Measurements from ENCODE around the gene COQ4.
"Not testable (repeated sequence)": the region's sequence is repeated elsewhere in the genome, so short reads cannot be mapped to it uniquely, and the experiment has no call there.

COQ4 gene

GRCh38 chr9:128322404-128323211 lies at the start of gene COQ4, which contains the start of gene TRUB2:
Gene COQ4, plus strand, starts transcription at chr9:128322839. Its CDS starts 20 bp downstream, at chr9:128322859.
Gene TRUB2, minus strand, starts transcription at chr9:128322447. Its CDS starts 39 bp downstream, at chr9:128322408.
- in situ Hi-C loops (cut with MboI; ENCODE audit: low sequenced_read_pairs), result no loop called here

- in situ Hi-C loops (cut with MboI; ENCODE audit: low sequenced_read_pairs), result no loop called here
Observed at GRCh38 chr9:128274245-128274644, 48.4 kb upstream of the COQ4 start.

- in situ Hi-C loops (cut with MboI; ENCODE audit: low sequenced_read_pairs), result no loop called here
Observed at GRCh38 chr9:128275198-128276007, 47.2 kb upstream of the COQ4 start, which contains the start of gene GOLGA2. Gene GOLGA2, minus strand, starts transcription at chr9:128276007. Its CDS starts 31 bp downstream, at chr9:128275976.

- in situ Hi-C loops (cut with MboI; ENCODE audit: low sequenced_read_pairs), result no loop called here
Observed at GRCh38 chr9:128276008-128276573, 46.5 kb upstream of the COQ4 start, which contains the start of gene SWI5. Gene SWI5, plus strand, starts transcription at chr9:128276276.

- in situ Hi-C loops (cut with MboI; ENCODE audit: low sequenced_read_pairs), result no loop called here
Observed at GRCh38 chr9:128276574-128277270, 45.9 kb upstream of the COQ4 start.

- in situ Hi-C loops (cut with MboI; ENCODE audit: low sequenced_read_pairs), result not testable (repeated sequence)
Observed at GRCh38 chr9:128279088-128280073, 43.3 kb upstream of the COQ4 start.

- in situ Hi-C loops (cut with MboI; ENCODE audit: low sequenced_read_pairs), result no loop called here
Observed at GRCh38 chr9:128280084-128280622, 42.5 kb upstream of the COQ4 start.

GRCh38 chr9:128282500-128282899 lies 40.1 kb upstream of the COQ4 start:
- in situ Hi-C loops (cut with MboI; ENCODE audit: low sequenced_read_pairs), result no loop called here

- in situ Hi-C loops (cut with MboI; ENCODE audit: low sequenced_read_pairs), result no loop called here
Observed at GRCh38 chr9:128285033-128285784, 37.4 kb upstream of the COQ4 start.

- in situ Hi-C loops (cut with MboI; ENCODE audit: low sequenced_read_pairs), result no loop called here
Observed at GRCh38 chr9:128286440-128286839, 36.2 kb upstream of the COQ4 start.

- in situ Hi-C loops (cut with MboI; ENCODE audit: low sequenced_read_pairs), result no loop called here
Observed at GRCh38 chr9:128288273-128289004, 34.2 kb upstream of the COQ4 start.

GRCh38 chr9:128292009-128292408 lies 30.6 kb upstream of the COQ4 start:
- in situ Hi-C loops (cut with MboI; ENCODE audit: low sequenced_read_pairs), result no loop called here

GRCh38 chr9:128293091-128293490 lies 29.5 kb upstream of the COQ4 start:
- in situ Hi-C loops (cut with MboI; ENCODE audit: low sequenced_read_pairs), result no loop called here

GRCh38 chr9:128294142-128294541 lies 28.5 kb upstream of the COQ4 start:
- in situ Hi-C loops (cut with MboI; ENCODE audit: low sequenced_read_pairs), result no loop called here

- in situ Hi-C loops (cut with MboI; ENCODE audit: low sequenced_read_pairs), result no loop called here
Observed at GRCh38 chr9:128296340-128297220, 26.1 kb upstream of the COQ4 start.

- in situ Hi-C loops (cut with MboI; ENCODE audit: low sequenced_read_pairs), result no loop called here
Observed at GRCh38 chr9:128297221-128297773, 25.3 kb upstream of the COQ4 start.
